Measurements from ENCODE around the gene NTMT1. TPM values are rescaled to one million over a fixed set of nuclear protein-coding genes. Genes with fewer than 3 reads are reported as not detected.

The NTMT1 gene
- total RNA-seq, 1 donor = 27.6 TPM

- no peak for DNase-seq (ENCODE audit: low read depth)
- no peak overlapping the region for H3K4me3 ChIP-seq (ENCODE audit: low read depth, low read length)
- TF ChIP-seq, protein P1, sequence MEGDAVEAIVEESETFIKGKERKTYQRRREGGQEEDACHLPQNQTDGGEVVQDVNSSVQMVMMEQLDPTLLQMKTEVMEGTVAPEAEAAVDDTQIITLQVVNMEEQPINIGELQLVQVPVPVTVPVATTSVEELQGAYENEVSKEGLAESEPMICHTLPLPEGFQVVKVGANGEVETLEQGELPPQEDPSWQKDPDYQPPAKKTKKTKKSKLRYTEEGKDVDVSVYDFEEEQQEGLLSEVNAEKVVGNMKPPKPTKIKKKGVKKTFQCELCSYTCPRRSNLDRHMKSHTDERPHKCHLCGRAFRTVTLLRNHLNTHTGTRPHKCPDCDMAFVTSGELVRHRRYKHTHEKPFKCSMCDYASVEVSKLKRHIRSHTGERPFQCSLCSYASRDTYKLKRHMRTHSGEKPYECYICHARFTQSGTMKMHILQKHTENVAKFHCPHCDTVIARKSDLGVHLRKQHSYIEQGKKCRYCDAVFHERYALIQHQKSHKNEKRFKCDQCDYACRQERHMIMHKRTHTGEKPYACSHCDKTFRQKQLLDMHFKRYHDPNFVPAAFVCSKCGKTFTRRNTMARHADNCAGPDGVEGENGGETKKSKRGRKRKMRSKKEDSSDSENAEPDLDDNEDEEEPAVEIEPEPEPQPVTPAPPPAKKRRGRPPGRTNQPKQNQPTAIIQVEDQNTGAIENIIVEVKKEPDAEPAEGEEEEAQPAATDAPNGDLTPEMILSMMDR (IDR thresholded peaks at IDR 0.05; ENCODE audit: insufficient read depth, low read length) = no peak
Observed at GRCh38 chr9:129644365-129644764, 18.4 kb downstream of the NTMT1 start.

DNA sequence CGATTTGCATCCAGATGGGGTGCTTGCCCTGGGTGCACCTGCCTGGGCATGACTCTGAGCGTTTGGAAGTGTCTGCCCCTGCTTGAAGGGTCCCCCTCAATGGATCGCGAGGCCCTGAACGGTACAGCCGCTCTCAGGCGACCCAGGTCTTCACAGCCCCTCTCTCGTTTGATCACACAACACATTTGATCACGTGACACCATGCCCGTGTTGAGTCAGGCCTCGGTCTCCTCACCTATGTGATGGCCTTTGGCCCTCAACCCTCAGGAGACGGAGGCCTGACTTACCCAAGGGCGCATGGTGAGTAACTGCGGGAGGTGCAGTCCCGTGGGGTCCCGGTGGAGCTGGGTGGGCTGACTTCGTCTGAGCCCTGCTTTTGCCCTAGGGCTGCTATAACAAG is 18.9 kb downstream of the NTMT1 start:
- H3K4me3 ChIP-seq (ENCODE audit: low read depth, low read length) = no peak overlapping the region
- TF ChIP-seq, protein P1 (IDR thresholded peaks at IDR 0.05; ENCODE audit: insufficient read depth, low read length) = no peak
- DNase-seq (ENCODE audit: low read depth) = no peak

DNA sequence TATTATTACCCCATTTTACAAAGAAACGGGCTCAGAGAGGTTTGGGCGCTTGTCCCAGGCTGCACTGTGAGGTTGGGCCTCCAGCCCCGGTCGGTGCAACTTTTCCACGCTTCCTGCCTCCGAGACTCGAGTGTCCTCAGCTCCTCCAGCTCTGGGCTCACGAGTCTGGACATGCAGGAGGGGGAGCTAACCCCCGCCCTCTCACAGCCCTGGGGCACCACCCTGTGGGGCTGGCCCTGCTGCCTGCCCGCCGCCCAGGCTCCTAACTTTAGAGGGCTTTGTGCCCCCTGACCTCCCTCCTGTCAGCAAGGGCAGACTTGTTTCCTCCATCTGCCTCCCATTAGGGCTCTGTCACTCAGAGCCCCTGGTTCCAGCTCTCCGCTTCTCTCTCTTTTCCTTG is 20.3 kb downstream of the NTMT1 start:
- no peak overlapping the region for H3K4me3 ChIP-seq (ENCODE audit: low read depth, low read length)
- TF ChIP-seq, protein P1 (IDR thresholded peaks at IDR 0.05; ENCODE audit: insufficient read depth, low read length) = no peak
- no peak for DNase-seq (ENCODE audit: low read depth)

- no peak overlapping the region for H3K4me3 ChIP-seq (ENCODE audit: low read depth, low read length)
- TF ChIP-seq, protein P1 (IDR thresholded peaks at IDR 0.05; ENCODE audit: insufficient read depth, low read length) = no peak
- no peak for DNase-seq (ENCODE audit: low read depth)
Observed at GRCh38 chr9:129646654-129647053, 20.7 kb downstream of the NTMT1 start.

GRCh38 chr9:129647635-129648034 is 21.7 kb downstream of the NTMT1 start:
- DNase-seq (ENCODE audit: low read depth) = no peak
- H3K4me3 ChIP-seq (ENCODE audit: low read depth, low read length) = no peak overlapping the region
- TF ChIP-seq, protein P1 (IDR thresholded peaks at IDR 0.05; ENCODE audit: insufficient read depth, low read length) = no peak

DNA sequence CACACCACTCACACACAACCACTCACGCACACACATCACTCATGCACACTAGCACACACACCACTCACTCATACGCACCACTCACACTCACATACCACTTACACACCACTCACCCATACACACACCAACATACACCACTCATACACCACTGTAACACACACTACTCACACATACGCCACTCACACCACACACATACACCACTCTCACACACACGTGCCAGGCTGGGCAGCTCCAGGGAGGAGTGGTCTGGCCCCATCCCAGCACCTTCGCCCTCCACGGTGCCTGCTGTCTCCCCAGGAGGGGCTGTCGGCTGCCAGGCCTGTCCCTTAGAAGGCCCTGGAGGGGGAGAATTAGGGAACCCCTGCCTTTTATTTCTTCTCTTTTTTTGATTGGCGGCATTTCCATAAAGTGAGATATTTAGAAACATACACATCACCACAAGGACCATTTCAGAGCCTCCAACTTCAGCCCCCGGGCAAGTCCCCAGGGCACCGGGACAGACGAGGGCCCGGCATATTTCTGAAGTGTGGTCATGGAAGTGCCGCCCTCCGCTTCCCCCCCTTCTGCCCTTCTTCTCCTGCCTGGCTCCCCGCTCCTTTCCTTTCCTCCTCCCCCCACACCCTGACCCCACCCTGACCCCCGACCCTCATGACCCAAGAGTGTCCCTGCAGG is 22.3 kb downstream of the NTMT1 start:
- H3K4me3 ChIP-seq (ENCODE audit: low read depth, low read length) = no peak overlapping the region
- TF ChIP-seq, protein P1 (IDR thresholded peaks at IDR 0.05; ENCODE audit: insufficient read depth, low read length) = no peak
- DNase-seq (ENCODE audit: low read depth) = no peak

DNA sequence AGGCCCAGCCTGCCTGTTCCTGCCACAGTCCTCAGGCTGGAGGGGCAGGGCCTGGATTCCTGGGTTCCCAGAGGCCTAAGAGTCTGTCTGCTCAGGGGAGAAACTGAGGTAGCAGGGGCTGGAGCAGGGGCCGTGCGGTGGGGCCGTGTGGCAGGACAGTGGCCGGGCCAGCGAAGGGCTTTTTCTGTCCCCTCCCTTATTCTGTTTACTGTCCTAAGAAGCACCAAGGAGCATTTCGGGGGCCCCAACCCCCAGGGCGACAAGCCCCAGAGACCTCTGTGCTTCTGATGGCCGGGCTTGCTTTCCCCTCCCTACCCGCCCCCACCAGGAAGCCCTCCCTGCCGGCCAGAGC is 22.8 kb downstream of the NTMT1 start:
- TF ChIP-seq, protein P1 (IDR thresholded peaks at IDR 0.05; ENCODE audit: insufficient read depth, low read length) = no peak
- H3K4me3 ChIP-seq (ENCODE audit: low read depth, low read length) = no peak overlapping the region
- DNase-seq (ENCODE audit: low read depth) = no peak

Measured in fibroblast of the aortic adventitia (primary cell).